Activated T-cell treated with anti-CD3 and anti-CD28 coated beads for 4 hours (primary cell): Measurements from ENCODE around the gene PRPSAP1.

Experiments
- DNase-seq: peaks from one replicate; pipeline ENCODE4 v3.0.0-alpha.2; 2020

PRPSAP1 gene

GRCh38 chr17:76353599-76354316 lies at the start of gene PRPSAP1:
TSS of gene PRPSAP1 (minus strand) at chr17:76353916. CDS start at chr17:76353703, 213 bp downstream.
- DNase-seq = peak; percentile 61

GRCh38 chr17:76402711-76403110 lies 49.0 kb upstream of the PRPSAP1 start:
- no peak for DNase-seq

GRCh38 chr17:76399175-76400172 lies 45.8 kb upstream of the PRPSAP1 start:
- no peak for DNase-seq

- DNase-seq = no peak
These were observed 44.9 kb upstream of the PRPSAP1 start for GRCh38 chr17:76398523-76399174.

- peak; percentile 83 for DNase-seq
These were observed 44.2 kb upstream of the PRPSAP1 start for GRCh38 chr17:76397687-76398522.

GRCh38 chr17:76397184-76397583 lies 43.5 kb upstream of the PRPSAP1 start:
- no peak for DNase-seq

- no peak for DNase-seq
These were observed 42.3 kb upstream of the PRPSAP1 start for GRCh38 chr17:76395980-76396379.

- DNase-seq = no peak
These were observed 40.5 kb upstream of the PRPSAP1 start for GRCh38 chr17:76394166-76394565.

- no peak for DNase-seq
These were observed 37.5 kb upstream of the PRPSAP1 start for GRCh38 chr17:76391200-76391715.

GRCh38 chr17:76390003-76390421 lies 36.3 kb upstream of the PRPSAP1 start:
- no peak for DNase-seq

- DNase-seq = no peak
These were observed 35.5 kb upstream of the PRPSAP1 start for GRCh38 chr17:76388966-76389888.

GRCh38 chr17:76386966-76387765 lies 33.5 kb upstream of the PRPSAP1 start:
- no peak for DNase-seq

- peak; percentile 80 for DNase-seq
These were observed 32.4 kb upstream of the PRPSAP1 start for GRCh38 chr17:76385892-76386786.

- DNase-seq = peak; percentile 35
These were observed 31.5 kb upstream of the PRPSAP1 start for GRCh38 chr17:76384987-76385891.

- DNase-seq = peak; percentile 43
These were observed 30.7 kb upstream of the PRPSAP1 start, which contains the start of gene SPHK1 for GRCh38 chr17:76384222-76384986. TSS of gene SPHK1 (plus strand) at chr17:76384609. CDS start at chr17:76385645, 1,036 bp downstream.

- peak; percentile 28 for DNase-seq
These were observed 30.0 kb upstream of the PRPSAP1 start for GRCh38 chr17:76383546-76384221.
